ENCODE results near the gene DLG2.

Gene DLG2

DNA sequence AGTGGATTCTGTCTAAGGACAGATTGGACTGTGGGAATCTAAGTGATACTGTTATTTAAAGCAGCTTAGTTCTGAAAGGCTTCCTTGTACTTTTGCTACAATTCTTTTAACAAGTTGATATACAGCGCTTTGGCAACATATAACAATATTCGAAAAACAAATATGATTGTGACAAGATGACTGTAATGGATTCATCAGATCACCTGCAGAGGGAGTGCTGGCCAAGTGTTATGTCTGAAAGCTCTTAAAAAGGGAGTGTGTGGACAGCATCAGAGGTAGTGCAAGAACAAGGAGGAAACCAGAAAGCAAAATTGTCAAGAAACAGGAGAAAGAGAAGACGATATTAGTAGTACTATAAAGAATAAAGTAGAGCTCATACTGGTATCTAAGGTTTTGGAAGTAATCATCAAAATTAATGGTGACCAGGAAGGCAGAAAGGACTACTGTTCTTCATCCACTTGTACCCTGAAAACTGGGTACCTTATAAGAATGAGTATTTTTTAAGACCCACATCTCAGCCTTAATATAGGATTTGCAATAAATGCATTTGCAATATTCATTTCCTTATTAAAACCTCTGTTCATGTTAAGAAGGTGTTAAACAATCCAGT lies 1229.0 kb downstream of the DLG2 start:
- DNase-seq (ENCODE audit: low read depth, low spot score), result peak; percentile 24
- no peak overlapping the region for H3K4me3 ChIP-seq (ENCODE audit: low read depth, low read length)
- TF ChIP-seq, protein P1, sequence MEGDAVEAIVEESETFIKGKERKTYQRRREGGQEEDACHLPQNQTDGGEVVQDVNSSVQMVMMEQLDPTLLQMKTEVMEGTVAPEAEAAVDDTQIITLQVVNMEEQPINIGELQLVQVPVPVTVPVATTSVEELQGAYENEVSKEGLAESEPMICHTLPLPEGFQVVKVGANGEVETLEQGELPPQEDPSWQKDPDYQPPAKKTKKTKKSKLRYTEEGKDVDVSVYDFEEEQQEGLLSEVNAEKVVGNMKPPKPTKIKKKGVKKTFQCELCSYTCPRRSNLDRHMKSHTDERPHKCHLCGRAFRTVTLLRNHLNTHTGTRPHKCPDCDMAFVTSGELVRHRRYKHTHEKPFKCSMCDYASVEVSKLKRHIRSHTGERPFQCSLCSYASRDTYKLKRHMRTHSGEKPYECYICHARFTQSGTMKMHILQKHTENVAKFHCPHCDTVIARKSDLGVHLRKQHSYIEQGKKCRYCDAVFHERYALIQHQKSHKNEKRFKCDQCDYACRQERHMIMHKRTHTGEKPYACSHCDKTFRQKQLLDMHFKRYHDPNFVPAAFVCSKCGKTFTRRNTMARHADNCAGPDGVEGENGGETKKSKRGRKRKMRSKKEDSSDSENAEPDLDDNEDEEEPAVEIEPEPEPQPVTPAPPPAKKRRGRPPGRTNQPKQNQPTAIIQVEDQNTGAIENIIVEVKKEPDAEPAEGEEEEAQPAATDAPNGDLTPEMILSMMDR (IDR thresholded peaks at IDR 0.05; ENCODE audit: low read depth, low read length), result peak; percentile 52
- in situ Hi-C loops (cut with HindIII; ENCODE audit: low sequenced_read_pairs), result no loop called here

DNA sequence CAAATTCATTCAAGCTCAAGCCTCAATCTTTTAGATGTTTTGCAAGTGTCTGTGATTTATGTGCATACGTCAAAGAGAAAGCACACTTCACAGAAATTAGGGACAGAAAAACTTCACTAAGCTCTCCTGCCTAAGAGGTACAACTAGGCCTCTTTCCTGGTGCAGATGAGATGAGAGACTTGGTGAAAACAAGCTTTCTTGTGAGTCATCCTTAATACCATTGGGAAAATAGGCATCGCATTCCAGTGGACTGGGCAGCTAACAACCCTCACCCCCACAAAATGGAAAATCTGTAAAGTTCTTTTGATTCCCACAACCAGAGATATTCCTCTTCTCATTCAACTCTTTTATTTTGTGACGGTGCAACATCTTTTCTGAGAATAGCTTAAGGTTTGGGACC lies 1230.6 kb downstream of the DLG2 start:
- in situ Hi-C loops (cut with HindIII; ENCODE audit: low sequenced_read_pairs), result no loop called here
- TF ChIP-seq, protein P1 (IDR thresholded peaks at IDR 0.05; ENCODE audit: low read depth, low read length), result no peak
- H3K4me3 ChIP-seq (ENCODE audit: low read depth, low read length), result no peak overlapping the region
- DNase-seq (ENCODE audit: low read depth, low spot score), result peak; percentile 3

DNA sequence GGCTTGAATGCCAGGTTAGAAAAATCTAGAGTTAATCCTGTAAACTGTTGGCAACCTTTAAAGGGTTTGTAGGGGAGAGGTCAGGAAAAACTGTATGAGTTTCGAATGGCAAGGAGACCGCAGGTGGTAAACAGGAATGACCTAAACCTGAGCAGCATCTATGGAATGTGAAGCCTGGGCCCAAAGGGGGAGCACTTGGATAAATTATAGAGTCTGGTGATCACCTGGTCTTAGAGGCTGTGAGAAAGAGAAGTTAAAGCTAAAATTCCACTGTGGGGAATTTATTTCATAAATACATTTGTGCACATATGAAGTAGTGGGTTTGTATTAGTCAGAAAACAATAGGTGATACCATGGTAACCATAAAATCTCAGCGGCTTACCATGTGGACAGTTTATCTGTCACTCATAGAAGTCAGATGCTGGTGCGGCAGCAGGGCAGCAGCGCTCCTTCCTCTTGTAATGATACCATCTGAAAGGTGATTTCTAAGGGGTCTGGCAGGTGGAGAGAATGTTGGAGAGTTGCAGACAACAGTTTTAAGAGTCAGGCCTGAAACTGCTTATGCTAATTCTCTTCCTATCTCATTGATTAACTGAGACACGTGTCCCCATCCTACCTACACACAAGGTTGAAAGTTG lies 1236.6 kb downstream of the DLG2 start:
- in situ Hi-C loops (cut with HindIII; ENCODE audit: low sequenced_read_pairs), result no loop called here
- H3K4me3 ChIP-seq (ENCODE audit: low read depth, low read length), result no peak overlapping the region
- TF ChIP-seq, protein P1 (IDR thresholded peaks at IDR 0.05; ENCODE audit: low read depth, low read length), result peak; percentile 8
- DNase-seq (ENCODE audit: low read depth, low spot score), result peak; percentile 8

DNA sequence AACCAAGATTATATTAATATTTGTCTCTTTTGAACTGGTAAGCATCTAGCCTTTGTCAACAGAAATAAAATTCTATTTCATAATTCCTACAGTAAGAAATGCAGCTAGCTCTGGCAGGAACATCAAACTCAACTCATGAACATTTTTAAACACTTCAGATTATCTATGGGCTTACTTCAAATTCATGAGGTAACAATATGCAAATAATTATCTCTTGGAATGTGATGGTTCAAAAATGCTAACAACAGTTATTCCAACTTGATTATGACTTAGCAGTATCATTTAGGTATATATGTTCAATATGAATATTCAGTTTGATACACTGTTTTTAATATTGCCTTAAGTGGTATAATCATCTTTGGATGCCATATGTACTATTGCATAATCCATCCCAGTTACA lies 1237.4 kb downstream of the DLG2 start:
- H3K4me3 ChIP-seq (ENCODE audit: low read depth, low read length), result no peak overlapping the region
- no peak for DNase-seq (ENCODE audit: low read depth, low spot score)
- TF ChIP-seq, protein P1 (IDR thresholded peaks at IDR 0.05; ENCODE audit: low read depth, low read length), result no peak
- in situ Hi-C loops (cut with HindIII; ENCODE audit: low sequenced_read_pairs), result no loop called here

DNA sequence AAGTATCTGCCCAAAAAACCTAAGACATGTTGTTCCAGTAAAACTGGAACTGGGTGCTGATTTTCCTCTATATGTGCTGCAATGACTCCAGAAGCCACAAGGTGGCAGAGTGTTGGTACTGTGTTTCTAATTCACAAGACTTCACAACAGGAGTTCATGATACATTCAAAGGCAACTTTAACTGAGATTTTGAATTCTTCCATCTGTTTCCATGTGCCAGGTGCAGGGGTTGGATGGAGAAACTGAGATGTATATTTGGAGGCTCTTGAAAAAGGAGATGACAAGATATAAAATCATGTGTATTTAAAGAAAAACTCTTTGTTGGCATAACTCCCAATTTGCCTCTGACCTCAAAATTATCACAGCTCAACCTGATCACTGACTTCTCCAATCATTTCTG lies 1242.4 kb downstream of the DLG2 start:
- peak; percentile 66 for DNase-seq (ENCODE audit: low read depth, low spot score)
- H3K4me3 ChIP-seq (ENCODE audit: low read depth, low read length), result no peak overlapping the region
- TF ChIP-seq, protein P1 (IDR thresholded peaks at IDR 0.05; ENCODE audit: low read depth, low read length), result peak; percentile 90
- in situ Hi-C loops (cut with HindIII; ENCODE audit: low sequenced_read_pairs), result no loop called here

DNA sequence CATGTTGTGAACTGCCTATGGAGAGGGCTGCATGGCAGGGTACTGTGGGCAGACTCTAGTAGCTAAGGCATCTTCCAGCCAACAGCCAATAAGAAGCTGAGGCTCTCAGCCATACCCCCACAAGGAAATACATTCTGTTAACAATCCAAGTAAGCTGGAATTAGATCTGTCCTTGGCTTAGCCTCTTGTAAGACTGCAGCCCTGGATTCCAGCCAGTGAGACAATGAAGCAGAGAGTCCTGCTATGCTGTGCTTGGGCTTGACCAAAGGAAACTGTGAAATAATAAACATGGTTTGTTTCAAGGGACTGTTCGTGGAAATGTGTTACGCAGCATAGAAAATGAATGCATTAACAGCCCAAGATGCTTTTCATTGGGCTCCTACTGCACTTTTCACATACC lies 1243.6 kb downstream of the DLG2 start:
- peak; percentile 23 for DNase-seq (ENCODE audit: low read depth, low spot score)
- TF ChIP-seq, protein P1 (IDR thresholded peaks at IDR 0.05; ENCODE audit: low read depth, low read length), result no peak
- H3K4me3 ChIP-seq (ENCODE audit: low read depth, low read length), result no peak overlapping the region
- in situ Hi-C loops (cut with HindIII; ENCODE audit: low sequenced_read_pairs), result no loop called here

Measured in astrocyte of the spinal cord (primary cell).